ENCODE measurements around the gene C14orf93. TPM values are rescaled to one million over a fixed set of nuclear protein-coding genes. Genes with fewer than 3 reads are reported as not detected.

C14orf93 gene
- total and polyA plus RNA-seq, 9 of the 15 experiments (the other 6 are each of a cell fraction or from before 2014, with no cell fraction given): 2.2 to 22.4 (median 16.1) TPM

DNA sequence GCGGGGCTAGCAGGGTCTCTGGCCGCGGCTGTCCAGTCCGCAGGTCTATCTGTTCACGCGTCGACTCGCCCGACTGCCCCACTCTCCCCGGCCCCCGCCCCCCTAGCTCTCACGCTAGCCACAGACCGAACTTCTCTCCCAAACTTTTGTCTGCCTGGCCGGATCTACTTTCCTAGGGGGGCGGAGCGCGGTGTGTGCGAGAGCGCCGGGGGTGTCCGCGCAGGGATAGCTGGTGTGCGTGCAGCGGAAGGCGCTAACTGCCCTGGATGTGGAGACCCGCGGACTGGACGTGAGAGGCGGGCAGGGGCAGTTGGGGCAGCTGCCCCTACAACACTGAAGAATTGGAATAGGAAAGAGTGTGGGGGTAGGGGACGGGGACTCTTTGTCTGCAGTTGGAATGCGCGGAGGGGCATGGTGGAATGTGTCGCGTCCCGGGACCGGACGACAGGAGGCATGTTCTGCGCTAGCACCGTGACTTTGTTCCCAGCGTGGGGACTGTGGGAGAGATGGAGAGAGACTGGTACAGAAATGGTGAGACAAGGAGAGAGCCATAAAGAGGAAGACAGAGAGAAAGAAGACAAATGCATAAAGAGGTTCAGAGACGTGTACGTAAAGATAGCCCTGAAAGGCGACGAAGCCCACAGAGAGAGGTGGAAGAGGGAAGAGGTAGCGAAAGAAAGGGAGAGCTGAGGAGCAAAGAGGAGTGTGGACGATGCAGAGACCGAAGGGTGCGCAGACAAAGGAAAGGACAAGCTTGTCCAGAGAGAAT is 27.3 kb downstream of the C14orf93 start, which contains the start of gene AJUBA (continued):
- TF ChIP-seq, protein P1, sequence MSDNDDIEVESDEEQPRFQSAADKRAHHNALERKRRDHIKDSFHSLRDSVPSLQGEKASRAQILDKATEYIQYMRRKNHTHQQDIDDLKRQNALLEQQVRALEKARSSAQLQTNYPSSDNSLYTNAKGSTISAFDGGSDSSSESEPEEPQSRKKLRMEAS (CRISPR knock-in tag; IDR thresholded peaks at IDR 0.05): peak; percentile 70
- TF ChIP-seq ZNF584 (CRISPR knock-in tag; IDR thresholded peaks at IDR 0.05; ENCODE audit: low read depth) (no peak), RB1 (IDR thresholded peaks at IDR 0.05; ENCODE audit: low read depth) (peak; percentile 80; the same call in 1 of the 2 replicates), RFX1 (IDR thresholded peaks at IDR 0.05) (no peak), ZNF431 (CRISPR knock-in tag; IDR thresholded peaks at IDR 0.05) (peak; percentile 30; the same call in 1 of the 2 replicates), ZNF146 (CRISPR knock-in tag; IDR thresholded peaks at IDR 0.05; ENCODE audit: unreplicated experiment) (no peak), FOXA1 (IDR thresholded peaks at IDR 0.05; ENCODE audit: borderline replicate concordance) (no peak)
- TF ChIP-seq, protein P2, sequence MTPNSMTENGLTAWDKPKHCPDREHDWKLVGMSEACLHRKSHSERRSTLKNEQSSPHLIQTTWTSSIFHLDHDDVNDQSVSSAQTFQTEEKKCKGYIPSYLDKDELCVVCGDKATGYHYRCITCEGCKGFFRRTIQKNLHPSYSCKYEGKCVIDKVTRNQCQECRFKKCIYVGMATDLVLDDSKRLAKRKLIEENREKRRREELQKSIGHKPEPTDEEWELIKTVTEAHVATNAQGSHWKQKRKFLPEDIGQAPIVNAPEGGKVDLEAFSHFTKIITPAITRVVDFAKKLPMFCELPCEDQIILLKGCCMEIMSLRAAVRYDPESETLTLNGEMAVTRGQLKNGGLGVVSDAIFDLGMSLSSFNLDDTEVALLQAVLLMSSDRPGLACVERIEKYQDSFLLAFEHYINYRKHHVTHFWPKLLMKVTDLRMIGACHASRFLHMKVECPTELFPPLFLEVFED (CRISPR knock-in tag; conservative IDR thresholded peaks at IDR 0.05): no peak
- TF ChIP-seq, protein P3, sequence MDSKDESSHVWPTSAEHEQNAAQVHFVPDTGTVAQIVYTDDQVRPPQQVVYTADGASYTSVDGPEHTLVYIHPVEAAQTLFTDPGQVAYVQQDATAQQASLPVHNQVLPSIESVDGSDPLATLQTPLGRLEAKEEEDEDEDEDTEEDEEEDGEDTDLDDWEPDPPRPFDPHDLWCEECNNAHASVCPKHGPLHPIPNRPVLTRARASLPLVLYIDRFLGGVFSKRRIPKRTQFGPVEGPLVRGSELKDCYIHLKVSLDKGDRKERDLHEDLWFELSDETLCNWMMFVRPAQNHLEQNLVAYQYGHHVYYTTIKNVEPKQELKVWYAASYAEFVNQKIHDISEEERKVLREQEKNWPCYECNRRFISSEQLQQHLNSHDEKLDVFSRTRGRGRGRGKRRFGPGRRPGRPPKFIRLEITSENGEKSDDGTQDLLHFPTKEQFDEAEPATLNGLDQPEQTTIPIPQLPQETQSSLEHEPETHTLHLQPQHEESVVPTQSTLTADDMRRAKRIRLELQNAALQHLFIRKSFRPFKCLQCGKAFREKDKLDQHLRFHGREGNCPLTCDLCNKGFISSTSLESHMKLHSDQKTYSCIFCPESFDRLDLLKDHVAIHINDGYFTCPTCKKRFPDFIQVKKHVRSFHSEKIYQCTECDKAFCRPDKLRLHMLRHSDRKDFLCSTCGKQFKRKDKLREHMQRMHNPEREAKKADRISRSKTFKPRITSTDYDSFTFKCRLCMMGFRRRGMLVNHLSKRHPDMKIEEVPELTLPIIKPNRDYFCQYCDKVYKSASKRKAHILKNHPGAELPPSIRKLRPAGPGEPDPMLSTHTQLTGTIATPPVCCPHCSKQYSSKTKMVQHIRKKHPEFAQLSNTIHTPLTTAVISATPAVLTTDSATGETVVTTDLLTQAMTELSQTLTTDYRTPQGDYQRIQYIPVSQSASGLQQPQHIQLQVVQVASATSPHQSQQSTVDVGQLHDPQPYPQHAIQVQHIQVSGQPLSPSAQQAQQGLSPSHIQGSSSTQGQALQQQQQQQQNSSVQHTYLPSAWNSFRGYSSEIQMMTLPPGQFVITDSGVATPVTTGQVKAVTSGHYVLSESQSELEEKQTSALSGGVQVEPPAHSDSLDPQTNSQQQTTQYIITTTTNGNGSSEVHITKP (IDR thresholded peaks at IDR 0.05; ENCODE audit: partially characterized antibody): peak; percentile 48
- TF ChIP-seq, protein P4, sequence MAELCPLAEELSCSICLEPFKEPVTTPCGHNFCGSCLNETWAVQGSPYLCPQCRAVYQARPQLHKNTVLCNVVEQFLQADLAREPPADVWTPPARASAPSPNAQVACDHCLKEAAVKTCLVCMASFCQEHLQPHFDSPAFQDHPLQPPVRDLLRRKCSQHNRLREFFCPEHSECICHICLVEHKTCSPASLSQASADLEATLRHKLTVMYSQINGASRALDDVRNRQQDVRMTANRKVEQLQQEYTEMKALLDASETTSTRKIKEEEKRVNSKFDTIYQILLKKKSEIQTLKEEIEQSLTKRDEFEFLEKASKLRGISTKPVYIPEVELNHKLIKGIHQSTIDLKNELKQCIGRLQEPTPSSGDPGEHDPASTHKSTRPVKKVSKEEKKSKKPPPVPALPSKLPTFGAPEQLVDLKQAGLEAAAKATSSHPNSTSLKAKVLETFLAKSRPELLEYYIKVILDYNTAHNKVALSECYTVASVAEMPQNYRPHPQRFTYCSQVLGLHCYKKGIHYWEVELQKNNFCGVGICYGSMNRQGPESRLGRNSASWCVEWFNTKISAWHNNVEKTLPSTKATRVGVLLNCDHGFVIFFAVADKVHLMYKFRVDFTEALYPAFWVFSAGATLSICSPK (IDR thresholded peaks at IDR 0.05; ENCODE audit: borderline replicate concordance): peak; percentile 93; the same call in 1 of the 2 replicates
- TF ChIP-seq, protein P5, sequence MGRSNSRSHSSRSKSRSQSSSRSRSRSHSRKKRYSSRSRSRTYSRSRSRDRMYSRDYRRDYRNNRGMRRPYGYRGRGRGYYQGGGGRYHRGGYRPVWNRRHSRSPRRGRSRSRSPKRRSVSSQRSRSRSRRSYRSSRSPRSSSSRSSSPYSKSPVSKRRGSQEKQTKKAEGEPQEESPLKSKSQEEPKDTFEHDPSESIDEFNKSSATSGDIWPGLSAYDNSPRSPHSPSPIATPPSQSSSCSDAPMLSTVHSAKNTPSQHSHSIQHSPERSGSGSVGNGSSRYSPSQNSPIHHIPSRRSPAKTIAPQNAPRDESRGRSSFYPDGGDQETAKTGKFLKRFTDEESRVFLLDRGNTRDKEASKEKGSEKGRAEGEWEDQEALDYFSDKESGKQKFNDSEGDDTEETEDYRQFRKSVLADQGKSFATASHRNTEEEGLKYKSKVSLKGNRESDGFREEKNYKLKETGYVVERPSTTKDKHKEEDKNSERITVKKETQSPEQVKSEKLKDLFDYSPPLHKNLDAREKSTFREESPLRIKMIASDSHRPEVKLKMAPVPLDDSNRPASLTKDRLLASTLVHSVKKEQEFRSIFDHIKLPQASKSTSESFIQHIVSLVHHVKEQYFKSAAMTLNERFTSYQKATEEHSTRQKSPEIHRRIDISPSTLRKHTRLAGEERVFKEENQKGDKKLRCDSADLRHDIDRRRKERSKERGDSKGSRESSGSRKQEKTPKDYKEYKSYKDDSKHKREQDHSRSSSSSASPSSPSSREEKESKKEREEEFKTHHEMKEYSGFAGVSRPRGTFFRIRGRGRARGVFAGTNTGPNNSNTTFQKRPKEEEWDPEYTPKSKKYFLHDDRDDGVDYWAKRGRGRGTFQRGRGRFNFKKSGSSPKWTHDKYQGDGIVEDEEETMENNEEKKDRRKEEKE (IDR thresholded peaks at IDR 0.05; ENCODE audit: borderline replicate concordance in 1 of 2, control insufficient read depth in 1 of 2, low read depth in 2 of 2, low read length in 1 of 2): peak in 1 of 2 experiments; percentile 38; a peak in 1 of 4 replicates
